ENCODE data around the gene SCARB1. TPM values are rescaled to one million over a fixed set of nuclear protein-coding genes. Genes with fewer than 3 reads are reported as not detected.
A peak's percentile ranks its signal among the peaks of the same experiment; 100 is the strongest.

The SCARB1 gene
- total RNA-seq, 1 experiment from 2014 or later: 68.3 TPM

GRCh38 chr12:124837958-124838803 is 25.5 kb downstream of the SCARB1 start:
- no peak for DNase-seq (ENCODE audit: low spot score)

GRCh38 chr12:124837249-124837897 is 26.3 kb downstream of the SCARB1 start:
- POLR2A ChIA-PET: no interaction called here
- CTCF ChIA-PET: interaction anchor here (1.3 to 1.5 kb wide), 2 partner anchors 63 to 69 kb away, joined by 3 to 5 read pairs; no protein-coding TSS in a partner anchor
- Mint-ChIP-seq H3K9me3 (no peaks in the 10 kb centered on the region), H3K36me3 (0 out of 2 replicates have a peak, but pooled peaks cover 3% of the 10 kb centered on the region), H3K27me3 (ENCODE audit: low read depth) (no peaks in the 10 kb centered on the region), H3K4me1 (peaks cover 45% of the 10 kb centered on the region), H3K27ac (no peak overlapping the region), H3K4me3 (no peak overlapping the region)
- DNase-seq (ENCODE audit: low spot score): no peak
- ATAC-seq: no peak
- TF ChIP-seq ESRRA (CRISPR knock-in tag; IDR thresholded peaks at IDR 0.05; ENCODE audit: borderline replicate concordance) (no peak), ZNF512 (CRISPR knock-in tag; IDR thresholded peaks at IDR 0.05; ENCODE audit: borderline replicate concordance) (0 out of 2 replicates have a peak, but pooled peaks have one; percentile 27)

More at GRCh38 chr12:124837958-124838803, 25.5 kb downstream of the SCARB1 start:
- no peaks in the 10 kb centered on the region for H3K27me3 Mint-ChIP-seq (ENCODE audit: low read depth)
- TF ChIP-seq FOXK1 (CRISPR knock-in tag; IDR thresholded peaks at IDR 0.05) (no peak), ATF2 (CRISPR knock-in tag; IDR thresholded peaks at IDR 0.05; ENCODE audit: borderline replicate concordance, low read depth) (no peak), ATF6 (CRISPR knock-in tag; IDR thresholded peaks at IDR 0.05) (no peak), KAT7 (CRISPR knock-in tag; IDR thresholded peaks at IDR 0.05; ENCODE audit: borderline replicate concordance) (no peak)
- peaks cover 45% of the 10 kb centered on the region for H3K4me1 Mint-ChIP-seq
- POLR2A ChIA-PET: interaction anchor here (0.7 kb wide), 1 partner anchor 79 kb away, joined by 4 read pairs; no protein-coding TSS in a partner anchor
- peak overlapping the region; percentile 57 for H3K27ac Mint-ChIP-seq
- CTCF ChIA-PET: interaction anchor here (1.3 to 1.5 kb wide), 2 partner anchors 62 to 68 kb away, joined by 3 to 5 read pairs; no protein-coding TSS in a partner anchor
- ATAC-seq: peak; percentile 16; the same call in 1 of the 2 replicates
- no peak overlapping the region for H3K4me3 Mint-ChIP-seq
- 0 out of 2 replicates have a peak, but pooled peaks cover 3% of the 10 kb centered on the region for H3K36me3 Mint-ChIP-seq
- no peaks in the 10 kb centered on the region for H3K9me3 Mint-ChIP-seq

- Mint-ChIP-seq H3K27me3 (ENCODE audit: low read depth) (no peaks in the 10 kb centered on the region), H3K4me1 (peaks cover 43% of the 10 kb centered on the region), H3K36me3 (0 out of 2 replicates have a peak, but pooled peaks cover 3% of the 10 kb centered on the region), H3K9me3 (no peaks in the 10 kb centered on the region), H3K4me3 (no peak overlapping the region), H3K27ac (no peak overlapping the region)
- ATAC-seq (no peak), DNase-seq (ENCODE audit: low spot score) (no peak)
- POLR2A ChIA-PET: no interaction called here
- no peak for TF ChIP-seq ATF6 (CRISPR knock-in tag; IDR thresholded peaks at IDR 0.05)
- TF ChIP-seq CBFB (CRISPR knock-in tag; IDR thresholded peaks at IDR 0.05; ENCODE audit: low read depth): no peak
- TF ChIP-seq NR2C2 (CRISPR knock-in tag; IDR thresholded peaks at IDR 0.05): no peak
- no peak for TF ChIP-seq E2F5 (CRISPR knock-in tag; IDR thresholded peaks at IDR 0.05)
- CTCF ChIA-PET: interaction anchor here (1.5 kb wide), 1 partner anchor 64 kb away, joined by 3 read pairs; no protein-coding TSS in a partner anchor
Measured at GRCh38 chr12:124836759-124837158, 26.9 kb downstream of the SCARB1 start.

Data from WTC11 (cell line).